ENCODE results near the gene BRF1. TPM values are rescaled to one million over a fixed set of nuclear protein-coding genes. Genes with fewer than 3 reads are reported as not detected.

Gene BRF1
- polyA plus RNA-seq, 1 of the 3 experiments (the other 2 are of a cell fraction): 15.7 TPM

DNA sequence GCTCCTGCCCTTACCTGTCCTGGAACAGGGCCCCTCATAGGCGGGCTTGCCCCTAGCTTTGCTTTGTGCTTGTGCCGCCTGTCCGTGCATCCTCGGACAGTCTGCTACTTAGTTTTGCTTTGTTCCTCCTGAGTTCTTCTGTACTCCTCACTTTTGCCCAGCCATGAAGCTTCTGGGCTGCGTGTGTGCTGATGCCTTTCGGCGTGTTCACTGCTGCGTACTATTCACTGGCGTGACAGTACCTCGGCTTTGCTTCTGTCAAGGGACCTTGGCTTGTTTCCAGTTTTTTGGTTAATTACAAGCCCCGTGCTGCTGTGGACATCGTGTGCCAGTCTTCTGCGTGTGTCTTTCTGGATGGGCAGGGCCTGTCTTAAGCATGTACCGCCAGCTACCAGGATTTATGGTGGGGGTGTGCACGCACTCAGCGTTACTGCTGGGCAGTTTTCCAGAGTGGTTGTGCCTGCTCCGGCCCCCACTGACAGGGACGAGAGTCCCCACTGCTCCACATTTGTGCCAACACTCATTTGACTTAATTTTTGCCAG lies 16.2 kb upstream of the BRF1 start:
- POLR2A ChIA-PET: no interaction called here
- WGBS (ENCODE audit: low lambda C conversion rate): 87% methylated on average over 15 of the region's 18 CpGs

More for the DNA sequence above, 16.2 kb upstream of the BRF1 start:
- no peak for TF ChIP-seq ELF1 (IDR thresholded peaks at IDR 0.05)
- TF ChIP-seq EZH2phosphoT487 (IDR thresholded peaks at IDR 0.05; ENCODE audit: borderline replicate concordance, low read depth): no peak
- no peak for TF ChIP-seq RXRA (IDR thresholded peaks at IDR 0.05; ENCODE audit: borderline replicate concordance, low read depth)
- no peak for TF ChIP-seq TCF12 (IDR thresholded peaks at IDR 0.05)
- TF ChIP-seq EP300 (IDR thresholded peaks at IDR 0.05; ENCODE audit: borderline replicate concordance in 1 of 2, low read depth in 1 of 2, low read length in 1 of 2): no peak
- TF ChIP-seq POLR2AphosphoS5 (IDR thresholded peaks at IDR 0.05; ENCODE audit: low read depth, low read length): no peak
- TF ChIP-seq YY1 (IDR thresholded peaks at IDR 0.05; ENCODE audit: low read depth): no peak
- no peak for TF ChIP-seq IRF3 (IDR thresholded peaks at IDR 0.05; ENCODE audit: low read depth, low read length)
- no peak for TF ChIP-seq NFIC (IDR thresholded peaks at IDR 0.05; ENCODE audit: borderline replicate concordance)
- TF ChIP-seq, protein P1, sequence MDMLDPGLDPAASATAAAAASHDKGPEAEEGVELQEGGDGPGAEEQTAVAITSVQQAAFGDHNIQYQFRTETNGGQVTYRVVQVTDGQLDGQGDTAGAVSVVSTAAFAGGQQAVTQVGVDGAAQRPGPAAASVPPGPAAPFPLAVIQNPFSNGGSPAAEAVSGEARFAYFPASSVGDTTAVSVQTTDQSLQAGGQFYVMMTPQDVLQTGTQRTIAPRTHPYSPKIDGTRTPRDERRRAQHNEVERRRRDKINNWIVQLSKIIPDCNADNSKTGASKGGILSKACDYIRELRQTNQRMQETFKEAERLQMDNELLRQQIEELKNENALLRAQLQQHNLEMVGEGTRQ (IDR thresholded peaks at IDR 0.05; ENCODE audit: borderline replicate concordance, low read depth, low read length): no peak
- TF ChIP-seq RAD21 (IDR thresholded peaks at IDR 0.05; ENCODE audit: low read length): no peak
- TF ChIP-seq NRF1 (IDR thresholded peaks at IDR 0.05; ENCODE audit: low read depth, low read length): no peak
- no peak for TF ChIP-seq RCOR1 (IDR thresholded peaks at IDR 0.05; ENCODE audit: low read length)
- TF ChIP-seq FOSL2 (IDR thresholded peaks at IDR 0.05; ENCODE audit: borderline replicate concordance, low read depth): no peak
- TF ChIP-seq, protein P2, sequence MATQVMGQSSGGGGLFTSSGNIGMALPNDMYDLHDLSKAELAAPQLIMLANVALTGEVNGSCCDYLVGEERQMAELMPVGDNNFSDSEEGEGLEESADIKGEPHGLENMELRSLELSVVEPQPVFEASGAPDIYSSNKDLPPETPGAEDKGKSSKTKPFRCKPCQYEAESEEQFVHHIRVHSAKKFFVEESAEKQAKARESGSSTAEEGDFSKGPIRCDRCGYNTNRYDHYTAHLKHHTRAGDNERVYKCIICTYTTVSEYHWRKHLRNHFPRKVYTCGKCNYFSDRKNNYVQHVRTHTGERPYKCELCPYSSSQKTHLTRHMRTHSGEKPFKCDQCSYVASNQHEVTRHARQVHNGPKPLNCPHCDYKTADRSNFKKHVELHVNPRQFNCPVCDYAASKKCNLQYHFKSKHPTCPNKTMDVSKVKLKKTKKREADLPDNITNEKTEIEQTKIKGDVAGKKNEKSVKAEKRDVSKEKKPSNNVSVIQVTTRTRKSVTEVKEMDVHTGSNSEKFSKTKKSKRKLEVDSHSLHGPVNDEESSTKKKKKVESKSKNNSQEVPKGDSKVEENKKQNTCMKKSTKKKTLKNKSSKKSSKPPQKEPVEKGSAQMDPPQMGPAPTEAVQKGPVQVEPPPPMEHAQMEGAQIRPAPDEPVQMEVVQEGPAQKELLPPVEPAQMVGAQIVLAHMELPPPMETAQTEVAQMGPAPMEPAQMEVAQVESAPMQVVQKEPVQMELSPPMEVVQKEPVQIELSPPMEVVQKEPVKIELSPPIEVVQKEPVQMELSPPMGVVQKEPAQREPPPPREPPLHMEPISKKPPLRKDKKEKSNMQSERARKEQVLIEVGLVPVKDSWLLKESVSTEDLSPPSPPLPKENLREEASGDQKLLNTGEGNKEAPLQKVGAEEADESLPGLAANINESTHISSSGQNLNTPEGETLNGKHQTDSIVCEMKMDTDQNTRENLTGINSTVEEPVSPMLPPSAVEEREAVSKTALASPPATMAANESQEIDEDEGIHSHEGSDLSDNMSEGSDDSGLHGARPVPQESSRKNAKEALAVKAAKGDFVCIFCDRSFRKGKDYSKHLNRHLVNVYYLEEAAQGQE (IDR thresholded peaks at IDR 0.05; ENCODE audit: low read depth, low read length): no peak
- TF ChIP-seq TEAD4 (IDR thresholded peaks at IDR 0.05; ENCODE audit: borderline replicate concordance, insufficient read depth): no peak
- TF ChIP-seq TAF1 (IDR thresholded peaks at IDR 0.05; ENCODE audit: borderline replicate concordance, low read depth, low read length): no peak
- no peak for TF ChIP-seq SMC3 (IDR thresholded peaks at IDR 0.05; ENCODE audit: low read depth, low read length)
- no peak for TF ChIP-seq ZBTB33 (IDR thresholded peaks at IDR 0.05; ENCODE audit: borderline replicate concordance, low read depth)
- TF ChIP-seq GATA2 (CRISPR knock-in tag; IDR thresholded peaks at IDR 0.05): no peak
- H3K9me3 ChIP-seq: no peaks in the 10 kb centered on the region
- CTCF ChIA-PET: interaction anchor here (0.9 to 1.2 kb wide), 5 partner anchors 16 to 173 kb away, joined by 3 to 5 read pairs (median 3); no protein-coding TSS in a partner anchor
- H2AFZ ChIP-seq (ENCODE audit: low read depth): no peak overlapping the region
- H3K9me2 ChIP-seq: no peaks in the 10 kb centered on the region
- H3F3A ChIP-seq (replicated peaks; ENCODE audit: insufficient read depth): peaks cover 3% of the 10 kb centered on the region
- H3K36me3 ChIP-seq (replicated peaks in 1 of 2; ENCODE audit: control insufficient read depth in 1 of 2, insufficient read depth in 2 of 2, low read length in 1 of 2): no peaks in the 10 kb centered on the region
- no peak overlapping the region for H3K9ac ChIP-seq
- peaks cover 0 to 25% of the 10 kb centered on the region in 2 experiments; a peak in 1 of 4 replicates for H3K4me1 ChIP-seq (ENCODE audit: control insufficient read depth in 1 of 2, insufficient read depth in 2 of 2, low read depth in 1 of 2, low read length in 1 of 2)
- H3K79me2 ChIP-seq (ENCODE audit: insufficient read depth): peaks cover 68% of the 10 kb centered on the region
- peak; percentile 10 for DNase-seq
- H3K4me3 ChIP-seq (ENCODE audit: low read depth in 2 of 2, low read length in 1 of 2): no peak overlapping the region
- no peak overlapping the region; a peak in 1 of 4 replicates for H3K27ac ChIP-seq (ENCODE audit: low read depth in 2 of 2, low read length in 1 of 2)
- peak overlapping the region; percentile 98; the same call in 1 of the 2 replicates for H3K4me2 ChIP-seq
- peaks cover 41% of the 10 kb centered on the region for H4K20me1 ChIP-seq (ENCODE audit: insufficient read depth)
- H3K27me3 ChIP-seq (ENCODE audit: insufficient read depth): no peaks in the 10 kb centered on the region

All from SK-N-SH (cell line).